ENCODE data around the gene GYS1.
"Not testable (repeated sequence)": the region's sequence is repeated elsewhere in the genome, so short reads cannot be mapped to it uniquely, and the experiment has no call there.

DNA sequence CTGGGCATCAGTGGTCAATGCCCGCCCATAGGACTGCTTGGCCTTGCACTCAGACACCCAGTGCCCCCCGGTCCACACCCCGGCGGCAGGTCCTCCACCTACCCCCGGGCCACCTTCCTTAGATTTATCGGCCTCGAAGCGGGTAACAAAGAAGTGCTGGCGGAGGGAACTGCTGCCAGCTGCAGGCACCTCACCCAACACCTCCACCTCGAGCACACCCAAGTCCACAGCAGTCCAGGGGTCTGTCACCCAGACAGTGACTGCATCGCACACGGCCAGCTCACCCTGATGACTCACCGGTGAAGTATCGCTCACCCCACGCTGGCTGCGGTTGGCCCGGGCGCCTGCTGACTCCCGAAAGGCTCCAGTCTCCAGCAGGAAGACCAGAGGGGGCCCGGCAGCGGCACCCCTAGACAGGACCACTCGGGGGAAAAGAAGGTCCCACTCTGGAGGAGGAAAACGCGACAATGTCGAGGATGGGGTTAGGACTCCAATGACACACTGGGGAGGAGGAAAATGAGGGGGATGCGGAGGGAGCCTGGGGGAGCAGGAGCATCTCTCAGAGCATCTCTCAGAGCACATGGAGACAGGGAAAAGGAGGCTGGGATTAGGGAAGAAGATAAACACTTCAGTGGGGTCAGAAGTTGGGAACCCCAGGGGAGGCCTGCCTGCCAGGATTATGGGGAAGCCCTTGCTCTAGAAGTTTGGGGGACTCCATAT is 45.6 kb upstream of the GYS1 start:
- TF ChIP-seq POLR2A (IDR thresholded peaks at IDR 0.05): not testable (repeated sequence)
- TF ChIP-seq, protein P1, sequence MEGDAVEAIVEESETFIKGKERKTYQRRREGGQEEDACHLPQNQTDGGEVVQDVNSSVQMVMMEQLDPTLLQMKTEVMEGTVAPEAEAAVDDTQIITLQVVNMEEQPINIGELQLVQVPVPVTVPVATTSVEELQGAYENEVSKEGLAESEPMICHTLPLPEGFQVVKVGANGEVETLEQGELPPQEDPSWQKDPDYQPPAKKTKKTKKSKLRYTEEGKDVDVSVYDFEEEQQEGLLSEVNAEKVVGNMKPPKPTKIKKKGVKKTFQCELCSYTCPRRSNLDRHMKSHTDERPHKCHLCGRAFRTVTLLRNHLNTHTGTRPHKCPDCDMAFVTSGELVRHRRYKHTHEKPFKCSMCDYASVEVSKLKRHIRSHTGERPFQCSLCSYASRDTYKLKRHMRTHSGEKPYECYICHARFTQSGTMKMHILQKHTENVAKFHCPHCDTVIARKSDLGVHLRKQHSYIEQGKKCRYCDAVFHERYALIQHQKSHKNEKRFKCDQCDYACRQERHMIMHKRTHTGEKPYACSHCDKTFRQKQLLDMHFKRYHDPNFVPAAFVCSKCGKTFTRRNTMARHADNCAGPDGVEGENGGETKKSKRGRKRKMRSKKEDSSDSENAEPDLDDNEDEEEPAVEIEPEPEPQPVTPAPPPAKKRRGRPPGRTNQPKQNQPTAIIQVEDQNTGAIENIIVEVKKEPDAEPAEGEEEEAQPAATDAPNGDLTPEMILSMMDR (IDR thresholded peaks at IDR 0.05 in 4 of 5, conservative IDR thresholded peaks at IDR 0.05 in 1 of 5): not testable (repeated sequence)

Data from gastrocnemius medialis (tissue), 4 donors.